ENCODE measurements around the gene MED22. TPM values are rescaled to one million over a fixed set of nuclear protein-coding genes. Genes with fewer than 3 reads are reported as not detected.

The MED22 gene
- polyA plus RNA-seq, 3 donors: 6.8 to 27.7 (median 9.6) TPM

- peak within 1 kb of the TSS; percentile 98 for H2AFZ ChIP-seq (ENCODE audit: insufficient read depth, low read depth, low read length, poor library complexity, severe bottlenecking)
- H3K27ac ChIP-seq (ENCODE audit: low read depth in 1 of 2, low read length in 2 of 2): peak within 1 kb of the TSS; percentile 71 to 83
- H3K36me3 ChIP-seq (replicated peaks in 1 of 2; ENCODE audit: control insufficient read depth in 1 of 2, insufficient read depth in 2 of 2, low read length in 2 of 2): peaks cover 8 to 16% of the 10 kb centered on the region in 2 donors
- H3K4me2 ChIP-seq (replicated peaks; ENCODE audit: extremely low read depth, low read length, poor library complexity, severe bottlenecking): peak within 1 kb of the TSS; percentile 85
- TF ChIP-seq, protein P1, sequence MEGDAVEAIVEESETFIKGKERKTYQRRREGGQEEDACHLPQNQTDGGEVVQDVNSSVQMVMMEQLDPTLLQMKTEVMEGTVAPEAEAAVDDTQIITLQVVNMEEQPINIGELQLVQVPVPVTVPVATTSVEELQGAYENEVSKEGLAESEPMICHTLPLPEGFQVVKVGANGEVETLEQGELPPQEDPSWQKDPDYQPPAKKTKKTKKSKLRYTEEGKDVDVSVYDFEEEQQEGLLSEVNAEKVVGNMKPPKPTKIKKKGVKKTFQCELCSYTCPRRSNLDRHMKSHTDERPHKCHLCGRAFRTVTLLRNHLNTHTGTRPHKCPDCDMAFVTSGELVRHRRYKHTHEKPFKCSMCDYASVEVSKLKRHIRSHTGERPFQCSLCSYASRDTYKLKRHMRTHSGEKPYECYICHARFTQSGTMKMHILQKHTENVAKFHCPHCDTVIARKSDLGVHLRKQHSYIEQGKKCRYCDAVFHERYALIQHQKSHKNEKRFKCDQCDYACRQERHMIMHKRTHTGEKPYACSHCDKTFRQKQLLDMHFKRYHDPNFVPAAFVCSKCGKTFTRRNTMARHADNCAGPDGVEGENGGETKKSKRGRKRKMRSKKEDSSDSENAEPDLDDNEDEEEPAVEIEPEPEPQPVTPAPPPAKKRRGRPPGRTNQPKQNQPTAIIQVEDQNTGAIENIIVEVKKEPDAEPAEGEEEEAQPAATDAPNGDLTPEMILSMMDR (IDR thresholded peaks at IDR 0.05): no peak
- Mint-ChIP-seq H3K9me3 (no peaks in the 10 kb centered on the region), H3K27ac (peak within 1 kb of the TSS; percentile 89 to 96 (median 94)), H3K36me3 (peaks cover 10 to 22% of the 10 kb centered on the region in 2 donors), H3K4me3 (peak within 1 kb of the TSS; percentile 94 to 97), H3K27me3 (ENCODE audit: low read depth in 3 of 3) (peaks cover 0 to 5% (median 3%) of the 10 kb centered on the region in 3 donors), H3K4me1 (peaks cover 54% of the 10 kb centered on the region)
- peaks cover 44% of the 10 kb centered on the region for H4K20me1 ChIP-seq (ENCODE audit: insufficient read depth, low read length)
- DNase-seq: peak; percentile 89 to 93 (median 90)
- H3K9me3 ChIP-seq (replicated peaks in 1 of 2; ENCODE audit: control insufficient read depth in 1 of 2, insufficient read depth in 1 of 2, low read length in 2 of 2): no peaks in the 10 kb centered on the region
- H3K9ac ChIP-seq (ENCODE audit: insufficient read depth, low read length, poor library complexity, severe bottlenecking): peak within 1 kb of the TSS; percentile 96
- peaks cover 21 to 56% of the 10 kb centered on the region in 2 donors for H3K4me1 ChIP-seq (ENCODE audit: control insufficient read depth in 1 of 2, insufficient read depth in 2 of 2, low read length in 2 of 2)
- WGBS (ENCODE audit: insufficient coverage): under 1% methylated on average over 120 of the region's 120 CpGs
- no peaks in the 10 kb centered on the region for H3K27me3 ChIP-seq (ENCODE audit: control insufficient read depth in 2 of 2, insufficient read depth in 2 of 2, low read length in 2 of 2)
- intact Hi-C loops (cut with micrococcal nuclease): loop anchor here (1.0 to 10.0 kb wide), 4 partner anchors 19 to 341 kb away; partner anchors contain the start of genes GTF3C5 (in 1 of the 2), MED22 (in 1 of the 2), RPL7A (in 1 of the 2) and SURF1 (in 1 of the 2)
- H3K4me3 ChIP-seq (replicated peaks in 1 of 3; ENCODE audit: low read depth in 2 of 3, low read length in 3 of 3): peak within 1 kb of the TSS; percentile 65 to 95 (median 86)
- H3K79me2 ChIP-seq (ENCODE audit: insufficient read depth, low read length): peaks cover 48% of the 10 kb centered on the region
These were observed 28.1 kb upstream of the MED22 start, which contains the start of the genes STKLD1 and SURF4 for GRCh38 chr9:133375724-133376654. Gene STKLD1, plus strand, starts transcription at chr9:133376366. Its CDS starts 108 bp downstream, at chr9:133376474. Gene SURF4, minus strand, starts transcription at chr9:133376060. Its CDS starts 91 bp downstream, at chr9:133375969.

DNA sequence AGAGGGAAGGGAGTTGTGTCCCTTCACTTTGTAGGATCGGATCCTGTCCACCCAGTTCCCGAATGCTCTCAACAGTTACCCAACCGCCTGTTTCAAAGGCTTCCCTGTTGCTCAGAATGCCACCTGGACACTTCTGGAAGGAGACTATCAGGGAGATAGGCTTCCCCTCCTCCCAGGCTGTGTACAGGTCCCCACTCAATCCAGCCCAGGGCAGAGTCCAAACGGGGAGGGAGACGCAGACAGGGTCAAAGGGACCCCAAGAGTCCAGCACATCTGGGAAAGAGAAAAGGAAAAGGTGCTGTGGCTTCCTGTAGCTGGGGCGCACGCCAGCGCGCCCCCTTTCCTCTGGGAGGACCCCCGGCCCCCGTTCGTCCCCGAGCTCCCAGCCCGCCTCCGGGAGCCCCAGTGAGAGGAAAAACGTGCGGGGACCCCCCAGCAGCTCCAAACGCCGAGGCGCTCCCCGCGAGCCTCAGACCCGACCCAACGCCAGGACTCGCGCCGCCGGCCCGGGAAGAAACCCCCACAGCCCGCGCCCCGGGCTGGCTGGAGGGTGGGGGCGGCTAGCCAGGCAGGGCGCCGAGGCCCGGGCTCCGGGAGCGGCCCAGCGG lies 27.3 kb upstream of the MED22 start:
- Histone ChIP-seq H3K27ac (ENCODE audit: low read depth in 1 of 2, low read length in 2 of 2) (peak overlapping the region; percentile 71 to 83), H4K20me1 (ENCODE audit: insufficient read depth, low read length) (peaks cover 52% of the 10 kb centered on the region), H3K36me3 (replicated peaks in 1 of 2; ENCODE audit: control insufficient read depth in 1 of 2, insufficient read depth in 2 of 2, low read length in 2 of 2) (peaks cover 14 to 23% of the 10 kb centered on the region in 2 donors), H3K4me1 (ENCODE audit: control insufficient read depth in 1 of 2, insufficient read depth in 2 of 2, low read length in 2 of 2) (peaks cover 21 to 56% of the 10 kb centered on the region in 2 donors), H2AFZ (ENCODE audit: insufficient read depth, low read depth, low read length, poor library complexity, severe bottlenecking) (peak overlapping the region; percentile 98), H3K4me3 (replicated peaks in 1 of 3; ENCODE audit: low read depth in 2 of 3, low read length in 3 of 3) (peak overlapping the region; percentile 65 to 95 (median 86)), H3K9me3 (replicated peaks in 1 of 2; ENCODE audit: control insufficient read depth in 1 of 2, insufficient read depth in 1 of 2, low read length in 2 of 2) (no peaks in the 10 kb centered on the region), H3K27me3 (ENCODE audit: control insufficient read depth in 2 of 2, insufficient read depth in 2 of 2, low read length in 2 of 2) (no peaks in the 10 kb centered on the region), H3K9ac (ENCODE audit: insufficient read depth, low read length, poor library complexity, severe bottlenecking) (peak overlapping the region; percentile 96), H3K79me2 (ENCODE audit: insufficient read depth, low read length) (peaks cover 56% of the 10 kb centered on the region), H3K4me2 (replicated peaks; ENCODE audit: extremely low read depth, low read length, poor library complexity, severe bottlenecking) (peak overlapping the region; percentile 85)
- 0% methylated on average over 37 of the region's 39 CpGs for WGBS (ENCODE audit: insufficient coverage)
- TF ChIP-seq, protein P1 (IDR thresholded peaks at IDR 0.05): no peak
- H3K27ac Mint-ChIP-seq: peak overlapping the region; percentile 89 to 96 (median 94)
- H3K36me3 Mint-ChIP-seq: peaks cover 16 to 29% of the 10 kb centered on the region in 2 donors
- H3K4me3 Mint-ChIP-seq: peak overlapping the region; percentile 94 to 97
- peak in 2 of 3 donors; percentile 17 to 25 for DNase-seq
- H3K27me3 Mint-ChIP-seq (ENCODE audit: low read depth in 3 of 3): peaks cover 0 to 5% (median 3%) of the 10 kb centered on the region in 3 donors
- H3K4me1 Mint-ChIP-seq: peaks cover 59% of the 10 kb centered on the region
- H3K9me3 Mint-ChIP-seq: no peaks in the 10 kb centered on the region
- intact Hi-C loops (cut with micrococcal nuclease): loop anchor here (2.0 to 10.0 kb wide), 2 partner anchors 18 to 340 kb away; partner anchors contain the start of genes GTF3C5 (in 1 of the 2), SURF1 (in 1 of the 2) and SURF2 (in 1 of the 2)
